Adrenal gland (tissue), 5 donors: ENCODE measurements around the gene BSND.

Source experiments
- POLR2A ChIP-seq, 2 donors: fragments of 450-650 bp; IDR thresholded peaks; one replicate each; pipeline ENCODE4 v1.6.1; 2017; ENCODE audit warnings: antibody characterized with exemption in 2 of 2, mild to moderate bottlenecking in 2 of 2, moderate library complexity in 1 of 2
- TF ChIP-seq, protein P1 (sequence below), 6 experiments: fragments of 450-650 bp in 4 of 6; fragments of 200-600 bp in 2 of 6; sonication (generic) in 1 of 6; IDR thresholded peaks; 1 replicate in 5 of 6; 2 replicates in 1 of 6; pipeline versions ENCODE4 v1.5.1 to v1.8.0; 2016 to 2021; ENCODE audit warnings: antibody characterized with exemption in 6 of 6, mild to moderate bottlenecking in 2 of 6, moderate library complexity in 1 of 6
- donor health status: DM: no; HTN: no; CAD: no.

DNA sequence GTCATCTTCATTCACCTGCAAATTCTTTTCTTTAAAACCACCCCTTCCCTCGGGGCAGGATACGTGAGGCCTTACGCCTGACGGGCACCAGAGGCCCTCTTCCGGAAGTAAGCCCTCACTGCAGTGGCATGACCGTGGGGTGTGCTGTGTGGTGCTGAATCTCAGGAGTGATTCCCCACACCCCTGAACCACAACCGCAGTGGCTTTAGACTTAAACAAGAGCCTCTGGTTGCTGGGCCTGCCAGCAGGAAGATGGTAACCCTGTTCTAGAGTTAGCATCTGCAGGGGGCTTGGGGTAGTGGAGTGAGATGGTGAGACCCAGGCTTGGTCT, 12.1 kb downstream of the BSND start:
- TF ChIP-seq POLR2A (IDR thresholded peaks at IDR 0.05), result no peak
- TF ChIP-seq, protein P1, sequence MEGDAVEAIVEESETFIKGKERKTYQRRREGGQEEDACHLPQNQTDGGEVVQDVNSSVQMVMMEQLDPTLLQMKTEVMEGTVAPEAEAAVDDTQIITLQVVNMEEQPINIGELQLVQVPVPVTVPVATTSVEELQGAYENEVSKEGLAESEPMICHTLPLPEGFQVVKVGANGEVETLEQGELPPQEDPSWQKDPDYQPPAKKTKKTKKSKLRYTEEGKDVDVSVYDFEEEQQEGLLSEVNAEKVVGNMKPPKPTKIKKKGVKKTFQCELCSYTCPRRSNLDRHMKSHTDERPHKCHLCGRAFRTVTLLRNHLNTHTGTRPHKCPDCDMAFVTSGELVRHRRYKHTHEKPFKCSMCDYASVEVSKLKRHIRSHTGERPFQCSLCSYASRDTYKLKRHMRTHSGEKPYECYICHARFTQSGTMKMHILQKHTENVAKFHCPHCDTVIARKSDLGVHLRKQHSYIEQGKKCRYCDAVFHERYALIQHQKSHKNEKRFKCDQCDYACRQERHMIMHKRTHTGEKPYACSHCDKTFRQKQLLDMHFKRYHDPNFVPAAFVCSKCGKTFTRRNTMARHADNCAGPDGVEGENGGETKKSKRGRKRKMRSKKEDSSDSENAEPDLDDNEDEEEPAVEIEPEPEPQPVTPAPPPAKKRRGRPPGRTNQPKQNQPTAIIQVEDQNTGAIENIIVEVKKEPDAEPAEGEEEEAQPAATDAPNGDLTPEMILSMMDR (IDR thresholded peaks at IDR 0.05), result no peak
